LNCaP clone FGC (cell line): ENCODE data around the gene LDLRAD4.

ENCODE experiments used
- DNase-seq: peaks from one replicate; pipeline ENCODE4 v3.0.0-alpha.2; 2011; ENCODE audit warnings: low read depth
- H3K4me3 ChIP-seq: 2 replicates; pipeline ENCODE4 v1.5.1; 2011; ENCODE audit warnings: mild to moderate bottlenecking, low read depth, low read length, control low read depth
- TF ChIP-seq, protein P1 (sequence below): IDR thresholded peaks from 2 replicates; pipeline ENCODE4 v1.5.1; 2012; ENCODE audit warnings: mild to moderate bottlenecking; ENCODE audit not compliant: control insufficient read depth, insufficient read depth; ENCODE audit errors: extremely low read depth

Gene LDLRAD4

DNA sequence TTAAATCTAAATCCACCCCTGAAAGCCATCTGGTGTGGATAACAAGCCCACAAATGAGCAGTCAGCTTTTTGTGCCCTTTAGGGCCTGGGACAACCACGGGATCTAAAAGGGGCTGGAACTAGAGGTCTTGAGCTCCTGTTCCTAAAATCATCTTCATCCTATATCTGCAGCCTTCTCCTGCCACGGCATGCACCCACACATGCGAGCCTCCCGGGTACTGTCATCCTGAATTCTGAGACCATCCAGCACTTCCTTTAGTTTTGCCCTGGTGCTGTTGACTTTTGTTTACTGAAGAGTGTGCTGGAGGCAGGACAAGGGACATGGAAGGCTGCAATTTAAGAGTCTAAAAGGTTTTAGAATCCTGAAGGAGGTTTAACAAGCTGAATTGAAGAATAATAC lies 324.6 kb downstream of the LDLRAD4 start:
- H3K4me3 ChIP-seq = no peak overlapping the region
- DNase-seq = no peak
- TF ChIP-seq, protein P1, sequence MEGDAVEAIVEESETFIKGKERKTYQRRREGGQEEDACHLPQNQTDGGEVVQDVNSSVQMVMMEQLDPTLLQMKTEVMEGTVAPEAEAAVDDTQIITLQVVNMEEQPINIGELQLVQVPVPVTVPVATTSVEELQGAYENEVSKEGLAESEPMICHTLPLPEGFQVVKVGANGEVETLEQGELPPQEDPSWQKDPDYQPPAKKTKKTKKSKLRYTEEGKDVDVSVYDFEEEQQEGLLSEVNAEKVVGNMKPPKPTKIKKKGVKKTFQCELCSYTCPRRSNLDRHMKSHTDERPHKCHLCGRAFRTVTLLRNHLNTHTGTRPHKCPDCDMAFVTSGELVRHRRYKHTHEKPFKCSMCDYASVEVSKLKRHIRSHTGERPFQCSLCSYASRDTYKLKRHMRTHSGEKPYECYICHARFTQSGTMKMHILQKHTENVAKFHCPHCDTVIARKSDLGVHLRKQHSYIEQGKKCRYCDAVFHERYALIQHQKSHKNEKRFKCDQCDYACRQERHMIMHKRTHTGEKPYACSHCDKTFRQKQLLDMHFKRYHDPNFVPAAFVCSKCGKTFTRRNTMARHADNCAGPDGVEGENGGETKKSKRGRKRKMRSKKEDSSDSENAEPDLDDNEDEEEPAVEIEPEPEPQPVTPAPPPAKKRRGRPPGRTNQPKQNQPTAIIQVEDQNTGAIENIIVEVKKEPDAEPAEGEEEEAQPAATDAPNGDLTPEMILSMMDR = no peak

DNA sequence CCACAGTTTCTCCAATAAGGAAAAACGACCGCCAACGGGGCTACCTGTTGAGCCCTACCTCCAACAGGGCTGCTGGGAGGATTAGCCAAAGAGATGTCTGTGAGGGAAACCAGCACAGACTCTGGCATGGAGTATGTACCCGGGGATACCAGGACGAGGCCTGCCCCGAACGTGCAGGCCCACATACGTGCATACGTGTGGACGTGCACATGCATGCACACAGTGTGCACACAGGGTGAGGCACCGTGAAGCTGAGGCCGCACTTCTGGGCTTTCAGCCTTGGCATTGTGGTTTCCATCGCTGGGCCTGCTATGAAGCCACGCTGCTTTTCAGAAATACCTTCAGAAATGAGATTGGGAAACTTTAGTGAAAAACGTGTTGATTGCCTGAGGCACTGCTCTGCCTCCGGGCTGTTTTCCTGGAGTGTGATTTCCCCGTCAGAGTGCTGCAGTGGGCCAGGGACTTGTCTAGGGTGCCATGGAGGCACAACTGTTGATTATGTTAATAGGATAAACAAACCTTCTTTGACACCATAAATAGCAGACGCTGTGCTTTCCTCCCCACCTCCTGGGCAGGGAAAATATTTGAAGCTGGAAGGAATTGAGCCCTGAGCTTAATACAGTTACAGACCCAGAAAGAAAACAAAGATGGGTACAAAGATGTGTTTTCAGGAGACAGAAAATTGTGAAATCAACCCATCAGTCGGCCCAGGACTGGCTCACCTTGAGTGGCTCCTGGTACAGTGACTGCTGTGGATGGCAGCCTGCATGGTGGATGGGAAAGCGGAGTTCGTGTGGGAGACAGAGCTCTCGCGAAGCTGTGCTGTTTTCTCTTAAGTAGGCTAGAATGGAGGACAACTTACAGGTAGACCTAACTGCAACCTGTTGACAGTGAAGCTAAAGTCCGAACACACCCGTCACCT lies 325.5 kb downstream of the LDLRAD4 start:
- TF ChIP-seq, protein P1 = no peak
- no peak for DNase-seq
- H3K4me3 ChIP-seq = no peak overlapping the region

DNA sequence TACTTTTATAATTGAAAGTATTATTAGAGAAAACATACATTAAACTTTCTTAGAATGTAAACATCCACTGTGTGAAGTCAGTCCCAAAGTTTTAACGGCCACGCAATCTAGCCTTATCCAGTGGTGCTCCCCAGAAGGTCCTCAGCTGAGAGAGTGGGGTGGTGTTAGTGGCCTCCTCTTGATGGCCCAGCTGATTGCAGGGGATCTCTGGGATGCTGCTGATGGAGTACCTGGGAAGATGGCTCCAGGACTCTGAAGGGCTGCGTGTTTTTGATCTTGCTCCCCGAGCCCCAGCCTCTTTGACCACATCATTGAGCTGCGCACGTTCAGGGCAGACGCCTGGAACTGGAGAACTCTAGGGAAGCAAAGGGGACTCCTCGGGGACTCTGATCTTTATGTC lies 326.4 kb downstream of the LDLRAD4 start:
- DNase-seq = no peak
- TF ChIP-seq, protein P1 = no peak
- H3K4me3 ChIP-seq = no peak overlapping the region

DNA sequence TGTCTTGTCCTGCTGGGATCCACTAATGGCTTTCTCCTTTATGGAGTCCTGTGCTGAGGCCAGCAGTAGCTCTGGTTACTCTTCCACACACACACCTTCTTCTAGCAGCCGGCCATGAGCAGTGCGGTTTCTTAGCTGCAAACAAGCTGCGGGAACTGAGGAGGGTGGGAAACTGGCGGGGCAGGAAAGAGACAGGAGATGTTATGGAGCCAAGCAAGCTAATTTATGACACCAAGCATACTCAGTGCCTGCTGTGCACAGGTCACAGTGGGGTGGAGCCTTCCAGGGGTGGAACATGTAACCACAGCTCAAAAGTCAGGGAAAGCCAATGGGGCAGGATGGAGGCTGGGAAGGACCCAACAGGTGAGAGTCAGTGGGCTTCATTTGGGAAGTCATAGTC lies 327.0 kb downstream of the LDLRAD4 start:
- TF ChIP-seq, protein P1 = no peak
- no peak overlapping the region for H3K4me3 ChIP-seq
- DNase-seq = no peak

DNA sequence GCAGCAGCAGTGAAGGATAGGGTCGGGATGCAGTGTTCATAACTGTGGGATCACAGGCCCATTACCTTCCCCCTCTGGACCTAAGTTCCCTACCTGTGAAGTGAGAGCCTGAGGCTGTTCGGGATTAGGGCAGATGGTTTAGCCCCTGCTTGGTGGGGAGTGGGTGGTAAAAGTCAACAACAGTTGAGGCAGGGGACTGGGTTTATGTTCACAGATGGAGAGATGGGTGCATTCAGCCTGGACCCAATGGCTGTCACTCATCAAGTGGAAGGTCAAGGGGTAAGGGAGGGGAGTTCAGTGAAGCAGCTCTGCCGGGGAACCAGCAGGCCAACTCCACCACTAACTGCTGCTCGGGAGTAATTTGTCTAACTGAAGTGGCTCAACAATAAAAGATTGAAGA lies 327.4 kb downstream of the LDLRAD4 start:
- H3K4me3 ChIP-seq = no peak overlapping the region
- DNase-seq = no peak
- TF ChIP-seq, protein P1 = no peak

DNA sequence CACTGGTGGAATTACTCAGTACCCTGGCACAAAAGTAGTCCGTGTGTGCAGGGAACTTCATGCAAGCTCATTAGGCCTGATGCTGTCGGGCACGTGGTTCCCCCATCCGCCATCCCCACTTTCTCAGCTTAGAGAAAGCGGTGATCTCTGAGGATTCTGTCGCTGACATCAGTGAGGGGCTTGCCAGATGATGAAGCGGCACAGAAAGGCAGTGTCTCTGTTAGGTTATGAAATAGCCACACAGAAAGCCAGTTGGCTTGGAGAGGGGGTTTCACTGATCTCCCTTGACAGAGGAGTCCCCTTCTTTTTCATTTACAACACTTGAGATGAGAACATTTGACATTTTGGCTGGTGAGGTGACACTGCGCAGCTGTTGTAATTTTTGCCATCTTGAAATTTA lies 328.1 kb downstream of the LDLRAD4 start:
- DNase-seq = no peak
- TF ChIP-seq, protein P1 = no peak
- no peak overlapping the region for H3K4me3 ChIP-seq

DNA sequence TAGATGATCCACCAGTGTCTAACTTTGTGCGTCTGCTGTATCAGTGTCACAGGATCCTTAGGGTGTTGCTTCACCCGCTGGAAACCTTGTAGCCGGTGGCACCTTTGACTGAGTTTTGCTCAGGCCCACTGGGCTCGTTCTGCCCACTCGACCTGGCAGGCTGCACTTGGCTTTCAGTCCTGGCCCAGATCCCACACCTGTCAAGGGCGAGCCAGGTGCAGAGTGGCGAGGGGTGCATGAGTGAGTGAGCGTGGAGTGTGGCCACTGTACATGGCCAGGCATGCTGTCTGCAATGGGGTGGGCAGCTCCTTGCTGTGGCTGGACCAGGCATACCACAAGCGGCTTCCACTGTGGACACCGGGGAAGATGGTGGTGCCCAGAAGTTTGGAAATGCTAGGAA lies 328.8 kb downstream of the LDLRAD4 start:
- DNase-seq = no peak
- H3K4me3 ChIP-seq = no peak overlapping the region
- TF ChIP-seq, protein P1 = no peak
